ENCODE data around the gene FIBCD1. TPM values are rescaled to one million over a fixed set of nuclear protein-coding genes. Genes with fewer than 3 reads are reported as not detected.

The FIBCD1 gene
- total RNA-seq, 6 experiments from 2014 or later = not detected

DNA sequence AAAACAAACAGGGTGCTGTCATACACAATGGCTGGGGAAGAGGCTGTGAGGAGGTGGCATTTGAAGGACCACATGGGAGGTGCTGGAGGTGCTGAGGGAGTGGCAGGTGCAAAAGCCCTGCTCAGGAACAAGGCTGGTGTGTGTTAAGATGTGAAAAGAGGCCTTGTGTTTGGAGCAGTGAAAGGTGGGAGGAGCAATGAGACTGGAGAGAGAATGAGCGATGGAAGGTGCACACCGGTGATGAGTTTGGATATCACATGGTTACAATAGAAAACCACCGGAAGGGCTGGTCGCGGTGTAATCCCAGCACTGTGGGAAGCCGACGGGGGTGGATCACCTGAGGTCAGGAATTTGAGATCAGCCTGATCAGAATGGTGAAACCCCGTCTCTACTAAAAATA lies 9.2 kb upstream of the FIBCD1 start:
- Histone ChIP-seq H3K9me3 (no peaks in the 10 kb centered on the region), H3K27me3 (no peaks in the 10 kb centered on the region), H3K36me3 (no peaks in the 10 kb centered on the region), H3K27ac (no peak overlapping the region), H3K4me3 (no peak overlapping the region), H3K4me1 (no peaks in the 10 kb centered on the region)
- intact Hi-C loops (cut with DNase I) = loop anchor here in 1 of 2 donors (5.0 kb wide), 1 partner anchor 251 kb away; no protein-coding TSS in a partner anchor
- DNase-seq (no peak), ATAC-seq (no peak)
- TF ChIP-seq, protein P1, sequence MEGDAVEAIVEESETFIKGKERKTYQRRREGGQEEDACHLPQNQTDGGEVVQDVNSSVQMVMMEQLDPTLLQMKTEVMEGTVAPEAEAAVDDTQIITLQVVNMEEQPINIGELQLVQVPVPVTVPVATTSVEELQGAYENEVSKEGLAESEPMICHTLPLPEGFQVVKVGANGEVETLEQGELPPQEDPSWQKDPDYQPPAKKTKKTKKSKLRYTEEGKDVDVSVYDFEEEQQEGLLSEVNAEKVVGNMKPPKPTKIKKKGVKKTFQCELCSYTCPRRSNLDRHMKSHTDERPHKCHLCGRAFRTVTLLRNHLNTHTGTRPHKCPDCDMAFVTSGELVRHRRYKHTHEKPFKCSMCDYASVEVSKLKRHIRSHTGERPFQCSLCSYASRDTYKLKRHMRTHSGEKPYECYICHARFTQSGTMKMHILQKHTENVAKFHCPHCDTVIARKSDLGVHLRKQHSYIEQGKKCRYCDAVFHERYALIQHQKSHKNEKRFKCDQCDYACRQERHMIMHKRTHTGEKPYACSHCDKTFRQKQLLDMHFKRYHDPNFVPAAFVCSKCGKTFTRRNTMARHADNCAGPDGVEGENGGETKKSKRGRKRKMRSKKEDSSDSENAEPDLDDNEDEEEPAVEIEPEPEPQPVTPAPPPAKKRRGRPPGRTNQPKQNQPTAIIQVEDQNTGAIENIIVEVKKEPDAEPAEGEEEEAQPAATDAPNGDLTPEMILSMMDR (IDR thresholded peaks at IDR 0.05) = no peak
- no peak for TF ChIP-seq POLR2A (IDR thresholded peaks at IDR 0.05)
- WGBS (ENCODE audit: insufficient coverage, low coverage, low lambda C conversion rate, missing lambda C conversion rate) = 37% methylated on average over 7 of the region's 8 CpGs

DNA sequence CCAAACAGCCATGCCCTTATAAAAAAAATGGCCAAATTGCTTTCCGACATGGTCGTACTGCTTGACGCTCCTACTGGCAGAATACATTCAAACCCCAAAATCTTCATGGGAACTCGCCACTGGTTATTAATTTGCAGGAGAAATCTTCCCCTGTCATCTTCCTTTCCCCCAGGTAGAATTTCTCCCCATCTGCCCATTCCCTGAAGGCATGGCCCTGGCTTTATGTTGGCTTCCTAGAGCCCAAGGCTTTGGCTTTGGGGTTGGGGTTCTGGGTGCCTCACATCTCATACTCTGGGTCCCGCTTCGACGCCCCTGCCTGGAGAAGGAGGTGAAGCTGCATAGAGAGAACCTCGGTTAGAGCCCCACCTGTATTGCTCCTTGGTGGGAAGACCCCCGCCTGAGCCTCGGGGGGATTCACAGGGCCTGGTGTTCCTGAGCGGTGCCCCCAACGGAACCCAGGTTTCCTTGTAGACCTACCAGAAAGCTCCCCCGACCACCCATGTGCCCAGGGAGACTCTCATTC lies 8.6 kb upstream of the FIBCD1 start:
- Histone ChIP-seq H3K27me3 (no peaks in the 10 kb centered on the region), H3K36me3 (no peaks in the 10 kb centered on the region), H3K27ac (no peak overlapping the region), H3K4me1 (no peaks in the 10 kb centered on the region), H3K4me3 (no peak overlapping the region), H3K9me3 (no peaks in the 10 kb centered on the region)
- intact Hi-C loops (cut with DNase I) = loop anchor here in 1 of 2 donors (5.0 kb wide), 1 partner anchor 250 kb away; no protein-coding TSS in a partner anchor
- TF ChIP-seq, protein P1 (IDR thresholded peaks at IDR 0.05) = no peak
- TF ChIP-seq POLR2A (IDR thresholded peaks at IDR 0.05) = no peak
- 52% methylated on average over 7 of the region's 13 CpGs for WGBS (ENCODE audit: insufficient coverage, low coverage, low lambda C conversion rate, missing lambda C conversion rate)
- ATAC-seq (no peak), DNase-seq (no peak)

DNA sequence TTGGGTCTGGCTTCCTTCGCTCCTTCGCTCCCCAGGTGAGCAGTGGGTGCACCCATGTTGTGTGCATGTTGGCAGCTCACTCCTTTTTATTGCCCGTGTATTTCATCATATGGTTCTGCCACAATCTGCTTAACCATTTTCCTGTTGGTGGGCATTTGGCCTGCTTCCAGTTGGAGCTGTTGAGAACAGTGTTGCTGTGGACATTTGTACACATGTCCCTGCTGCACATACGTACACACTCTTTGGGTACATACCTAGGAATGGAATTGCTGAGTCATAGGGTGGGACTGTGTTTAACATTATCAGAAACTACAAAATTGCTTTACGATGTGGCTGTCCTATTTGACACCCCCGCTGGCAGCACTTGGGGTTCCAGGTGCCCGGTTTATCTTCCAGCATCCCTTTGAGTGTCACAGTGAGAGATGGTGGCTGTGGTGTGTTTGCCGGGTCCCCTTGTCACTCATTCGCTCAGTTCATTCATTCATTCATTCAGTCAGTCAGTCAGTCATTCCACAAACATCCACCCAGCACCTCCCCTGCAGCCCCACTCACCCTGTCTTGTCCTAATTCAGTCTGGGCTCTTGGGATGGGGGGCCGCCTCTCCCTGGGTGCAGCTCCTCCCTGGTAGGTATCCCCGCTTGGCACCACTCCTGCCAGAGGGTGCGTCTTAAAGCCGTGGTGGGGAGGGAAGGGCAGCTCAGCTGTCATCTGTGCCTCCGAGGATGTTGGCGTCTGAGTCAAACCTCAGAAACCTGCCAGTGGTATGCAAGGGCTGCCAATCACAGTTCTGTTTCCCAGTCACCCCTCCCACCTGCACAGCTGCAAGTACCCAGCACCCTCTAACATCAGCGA lies 7.9 kb upstream of the FIBCD1 start:
- no peak for ATAC-seq
- 52% methylated on average over 12 of the region's 16 CpGs for WGBS (ENCODE audit: insufficient coverage, low coverage, low lambda C conversion rate, missing lambda C conversion rate)
- no peak for DNase-seq
- TF ChIP-seq, protein P1 (IDR thresholded peaks at IDR 0.05) = no peak
- no peak for TF ChIP-seq POLR2A (IDR thresholded peaks at IDR 0.05)
- H3K4me1 ChIP-seq = no peaks in the 10 kb centered on the region
- H3K36me3 ChIP-seq = no peaks in the 10 kb centered on the region
- H3K27ac ChIP-seq = no peak overlapping the region
- H3K4me3 ChIP-seq = no peak overlapping the region
- H3K27me3 ChIP-seq = peaks cover 0 to 4% of the 10 kb centered on the region in 2 donors
- no peaks in the 10 kb centered on the region for H3K9me3 ChIP-seq
- intact Hi-C loops (cut with DNase I) = loop anchor here in 1 of 2 donors (5.0 kb wide), 1 partner anchor 250 kb away; no protein-coding TSS in a partner anchor

DNA sequence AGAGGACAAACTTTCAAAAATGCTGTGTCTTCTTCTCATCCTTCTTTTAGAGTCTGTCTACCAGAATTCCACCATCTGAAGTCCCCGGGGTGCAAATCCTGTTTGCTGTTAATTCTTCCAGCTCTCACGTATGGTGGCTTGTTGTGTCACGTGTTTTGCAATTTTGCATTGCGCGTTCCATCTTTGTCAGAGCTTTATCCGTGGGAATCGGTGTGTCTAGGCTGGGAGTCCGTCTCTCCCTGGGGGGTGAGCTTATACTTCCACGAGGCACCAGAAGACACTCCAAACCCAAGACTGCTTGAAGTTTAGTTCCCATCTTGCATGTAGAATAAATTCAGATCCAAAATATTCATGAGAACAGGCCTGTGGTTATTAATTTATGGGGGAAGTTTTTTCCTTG lies 6.1 kb upstream of the FIBCD1 start:
- no peak overlapping the region for H3K4me3 ChIP-seq
- H3K27me3 ChIP-seq = peaks cover 0 to 15% of the 10 kb centered on the region in 2 donors
- intact Hi-C loops (cut with DNase I) = loop anchor here in 1 of 2 donors (5.0 kb wide), 1 partner anchor 248 kb away; no protein-coding TSS in a partner anchor
- no peak overlapping the region for H3K27ac ChIP-seq
- H3K9me3 ChIP-seq = no peaks in the 10 kb centered on the region
- no peak for DNase-seq
- H3K4me1 ChIP-seq = no peaks in the 10 kb centered on the region
- 69% methylated on average over 8 of the region's 9 CpGs for WGBS (ENCODE audit: insufficient coverage, low coverage, low lambda C conversion rate, missing lambda C conversion rate)
- H3K36me3 ChIP-seq = no peaks in the 10 kb centered on the region
- ATAC-seq = no peak
- no peak for TF ChIP-seq POLR2A (IDR thresholded peaks at IDR 0.05)
- TF ChIP-seq, protein P1 (IDR thresholded peaks at IDR 0.05) = no peak
